Type B pancreatic cell (in vitro differentiated cells): Measurements from ENCODE around the gene PPIH. TPM values are rescaled to one million over a fixed set of nuclear protein-coding genes. Genes with fewer than 3 reads are reported as not detected.
"Not testable (repeated sequence)": the region's sequence is repeated elsewhere in the genome, so short reads cannot be mapped to it uniquely, and the experiment has no call there.

Experiments used
- DNase-seq: peaks from one replicate; pipeline ENCODE4 v3.0.0; 2021; ENCODE audit warnings: mixed read lengths; ENCODE audit not compliant: unreplicated experiment; ENCODE audit errors: extremely low spot score
- H3K27ac Mint-ChIP-seq: 2 replicates; pipeline ENCODE4 v1.8.0; 2021; ENCODE audit warnings: mild to moderate bottlenecking, mixed read lengths
- H3K27me3 Mint-ChIP-seq: 2 replicates; pipeline ENCODE4 v1.8.0; 2021; ENCODE audit warnings: mixed read lengths
- H3K36me3 Mint-ChIP-seq: 2 replicates; pipeline ENCODE4 v1.8.0; 2021; ENCODE audit warnings: mixed read lengths
- H3K4me1 Mint-ChIP-seq: one replicate; pipeline ENCODE4 v1.8.0; 2021; ENCODE audit warnings: mixed read lengths; ENCODE audit not compliant: unreplicated experiment
- H3K4me3 Mint-ChIP-seq: 2 replicates; pipeline ENCODE4 v1.8.0; 2021; ENCODE audit warnings: mild to moderate bottlenecking, mixed read lengths
- H3K9me3 Mint-ChIP-seq: 2 replicates; pipeline ENCODE4 v1.8.0; 2021; ENCODE audit warnings: mixed read lengths
- total RNA-seq: library from RNA; stranded (reverse); gene quantifications from 2 replicates; pipeline ENCODE4 v1.2.1, GENCODE V29; 2021; ENCODE audit warnings: low replicate concordance
- TF ChIP-seq, protein P1 (sequence below): fragments of 200-600 bp; sonication (generic); conservative IDR thresholded peaks from 2 replicates; pipeline ENCODE4 v1.5.0; 2021; ENCODE audit warnings: antibody characterized with exemption, mild to moderate bottlenecking

Gene PPIH
- total RNA-seq, 1 donor from 2014 or later: 58.9 TPM

DNA sequence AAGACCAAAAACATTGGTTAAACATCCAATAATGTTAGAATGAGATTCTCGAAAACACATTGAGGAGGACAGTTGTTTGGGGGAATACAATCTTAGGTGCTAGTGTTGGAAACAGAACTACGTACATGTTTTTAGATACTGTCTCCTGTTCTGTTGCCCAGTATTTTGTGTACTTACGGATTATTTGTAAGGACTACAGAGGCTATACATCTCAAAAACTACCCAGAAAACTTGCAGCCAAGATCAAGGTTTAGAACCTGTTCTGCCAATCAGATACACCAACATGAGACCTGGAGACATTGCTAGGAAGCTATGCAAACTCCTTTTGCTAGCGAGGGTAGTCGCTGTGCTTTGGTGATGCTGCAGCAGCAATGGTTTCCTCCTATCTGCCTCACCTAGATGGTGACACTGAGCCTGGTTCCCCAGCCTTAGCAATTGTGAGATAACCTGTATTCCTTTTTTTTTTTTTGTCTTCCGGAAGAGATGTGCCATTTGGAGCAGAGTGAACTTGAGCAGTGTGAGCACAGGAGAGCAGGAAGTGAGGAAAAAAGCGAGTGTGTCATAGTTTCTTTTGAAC, 45.8 kb downstream of the PPIH start:
- peaks cover 4% of the 10 kb centered on the region for H3K9me3 Mint-ChIP-seq
- H3K27me3 Mint-ChIP-seq: no peaks in the 10 kb centered on the region
- peaks cover 56% of the 10 kb centered on the region for H3K36me3 Mint-ChIP-seq
- H3K4me1 Mint-ChIP-seq: no peaks in the 10 kb centered on the region
- H3K27ac Mint-ChIP-seq: no peak overlapping the region
- DNase-seq: no peak
- TF ChIP-seq, protein P1, sequence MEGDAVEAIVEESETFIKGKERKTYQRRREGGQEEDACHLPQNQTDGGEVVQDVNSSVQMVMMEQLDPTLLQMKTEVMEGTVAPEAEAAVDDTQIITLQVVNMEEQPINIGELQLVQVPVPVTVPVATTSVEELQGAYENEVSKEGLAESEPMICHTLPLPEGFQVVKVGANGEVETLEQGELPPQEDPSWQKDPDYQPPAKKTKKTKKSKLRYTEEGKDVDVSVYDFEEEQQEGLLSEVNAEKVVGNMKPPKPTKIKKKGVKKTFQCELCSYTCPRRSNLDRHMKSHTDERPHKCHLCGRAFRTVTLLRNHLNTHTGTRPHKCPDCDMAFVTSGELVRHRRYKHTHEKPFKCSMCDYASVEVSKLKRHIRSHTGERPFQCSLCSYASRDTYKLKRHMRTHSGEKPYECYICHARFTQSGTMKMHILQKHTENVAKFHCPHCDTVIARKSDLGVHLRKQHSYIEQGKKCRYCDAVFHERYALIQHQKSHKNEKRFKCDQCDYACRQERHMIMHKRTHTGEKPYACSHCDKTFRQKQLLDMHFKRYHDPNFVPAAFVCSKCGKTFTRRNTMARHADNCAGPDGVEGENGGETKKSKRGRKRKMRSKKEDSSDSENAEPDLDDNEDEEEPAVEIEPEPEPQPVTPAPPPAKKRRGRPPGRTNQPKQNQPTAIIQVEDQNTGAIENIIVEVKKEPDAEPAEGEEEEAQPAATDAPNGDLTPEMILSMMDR: no peak
- H3K4me3 Mint-ChIP-seq: no peak overlapping the region

DNA sequence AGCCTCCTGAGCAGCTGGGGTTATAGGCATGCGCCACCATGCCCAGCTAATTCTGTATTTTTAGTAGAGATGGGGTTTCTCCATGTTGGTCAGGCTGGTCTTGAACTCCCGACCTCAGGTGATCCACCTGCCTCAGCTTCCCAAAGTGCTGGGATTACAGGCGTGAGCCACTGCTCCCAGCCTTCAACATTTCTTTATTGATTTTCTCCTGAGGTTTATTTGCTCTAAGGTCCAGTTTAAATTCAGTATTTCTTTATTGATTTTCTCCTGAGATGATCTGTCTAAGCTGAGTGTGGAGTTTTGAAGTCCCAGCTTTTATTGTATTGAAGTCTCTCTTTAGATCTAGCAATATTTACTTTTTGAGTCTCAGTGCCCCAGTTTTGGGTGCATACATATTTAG, 54.6 kb downstream of the PPIH start:
- peaks cover 55% of the 10 kb centered on the region for H3K36me3 Mint-ChIP-seq
- H3K4me1 Mint-ChIP-seq, DNase-seq, H3K9me3 Mint-ChIP-seq, H3K27me3 Mint-ChIP-seq, H3K27ac Mint-ChIP-seq, H3K4me3 Mint-ChIP-seq: not testable (repeated sequence)

DNA sequence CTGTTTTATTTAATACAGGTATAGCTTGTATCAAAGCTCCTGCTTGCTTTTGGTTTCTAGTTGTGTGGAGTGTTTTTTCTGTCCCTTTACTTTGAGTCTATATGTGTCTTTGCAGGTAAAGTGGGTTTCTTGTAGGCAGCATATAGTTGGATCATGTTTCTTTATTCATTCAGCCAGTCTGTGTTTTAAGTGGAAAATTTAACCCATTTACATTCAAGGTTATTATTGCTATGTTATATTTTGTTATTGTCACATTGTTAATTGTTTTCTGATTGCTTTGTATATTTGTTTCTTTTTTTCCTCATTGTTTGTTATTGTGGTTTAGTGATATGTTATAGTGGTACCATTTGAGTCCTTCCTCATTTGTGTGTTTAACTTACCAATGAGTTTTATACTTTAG, 55.1 kb downstream of the PPIH start:
- H3K27me3 Mint-ChIP-seq: no peaks in the 10 kb centered on the region

DNA sequence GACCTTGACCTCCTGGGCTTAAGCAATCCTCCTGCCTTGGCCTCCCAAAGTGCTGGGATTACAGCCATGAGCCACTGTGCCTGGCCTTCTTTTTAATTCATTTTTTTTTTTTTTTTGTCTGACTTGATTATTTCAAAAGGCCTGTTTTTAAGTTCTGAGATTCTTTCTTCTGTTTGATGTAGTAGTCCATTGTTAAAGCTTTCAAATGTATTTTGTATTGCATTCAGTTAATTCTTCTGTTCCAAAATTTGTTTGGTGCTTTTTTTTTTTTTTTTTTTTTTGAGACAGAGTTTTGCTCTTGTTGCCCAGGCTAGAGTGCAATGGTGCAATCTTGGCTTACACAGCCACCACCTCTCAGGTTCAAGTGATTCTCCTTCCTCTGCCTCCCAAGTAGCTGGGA, 56.2 kb downstream of the PPIH start:
- not testable (repeated sequence) for H3K4me1 Mint-ChIP-seq, H3K9me3 Mint-ChIP-seq, H3K27me3 Mint-ChIP-seq, DNase-seq, H3K27ac Mint-ChIP-seq, H3K4me3 Mint-ChIP-seq
- peaks cover 45% of the 10 kb centered on the region for H3K36me3 Mint-ChIP-seq

More for the DNA sequence above, 55.1 kb downstream of the PPIH start:
- H3K27ac Mint-ChIP-seq: no peak overlapping the region
- H3K4me1 Mint-ChIP-seq: no peaks in the 10 kb centered on the region
- H3K9me3 Mint-ChIP-seq: peaks cover 4% of the 10 kb centered on the region
- peaks cover 50% of the 10 kb centered on the region for H3K36me3 Mint-ChIP-seq
- DNase-seq: no peak
- TF ChIP-seq, protein P1: no peak
- H3K4me3 Mint-ChIP-seq: no peak overlapping the region

DNA sequence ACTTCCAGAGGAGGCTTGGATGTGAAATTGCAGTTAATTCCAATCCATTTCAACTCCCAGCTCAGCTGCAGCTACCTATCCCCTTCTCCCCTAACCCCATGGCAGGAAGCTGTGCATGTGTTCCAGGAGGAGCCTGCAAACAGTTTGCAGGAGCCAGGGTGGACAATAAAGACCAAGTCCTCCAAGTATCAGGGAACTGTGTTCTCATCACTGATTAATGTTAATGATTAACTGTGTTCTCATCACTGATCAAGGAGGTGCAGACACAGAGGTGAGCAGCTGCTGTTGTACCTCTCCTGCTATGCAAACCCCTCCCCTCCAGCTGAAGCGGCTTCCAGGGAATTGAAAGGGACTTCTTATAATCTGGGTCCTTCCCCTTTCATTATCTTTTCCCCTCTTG, 62.6 kb downstream of the PPIH start:
- TF ChIP-seq, protein P1: no peak
- H3K36me3 Mint-ChIP-seq: peaks cover 5% of the 10 kb centered on the region
- no peaks in the 10 kb centered on the region for H3K9me3 Mint-ChIP-seq
- DNase-seq: no peak
- H3K4me3 Mint-ChIP-seq: no peak overlapping the region
- no peak overlapping the region for H3K27ac Mint-ChIP-seq
- no peaks in the 10 kb centered on the region for H3K27me3 Mint-ChIP-seq
- H3K4me1 Mint-ChIP-seq: no peaks in the 10 kb centered on the region

DNA sequence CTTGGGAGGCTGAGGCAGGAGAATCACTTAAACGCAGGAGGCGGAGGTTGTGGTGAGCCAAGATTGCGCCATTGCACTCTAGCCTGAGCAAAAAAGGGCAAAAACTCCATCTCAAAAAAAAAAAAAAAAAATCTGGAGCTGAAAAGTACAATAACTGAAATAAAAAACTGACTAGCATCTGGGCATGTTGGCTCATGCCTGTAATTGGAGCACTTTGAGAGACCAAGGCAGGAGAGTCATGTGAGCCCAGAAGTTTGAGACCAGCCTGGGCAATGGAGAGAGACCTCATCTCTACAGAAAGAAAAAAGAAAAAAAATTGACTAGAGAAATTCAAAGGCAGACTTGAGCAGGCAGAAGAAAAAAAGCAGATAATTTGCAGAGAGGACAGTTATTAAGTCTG, 63.7 kb downstream of the PPIH start:
- no peak overlapping the region for H3K4me3 Mint-ChIP-seq
- H3K27me3 Mint-ChIP-seq: no peaks in the 10 kb centered on the region
- no peaks in the 10 kb centered on the region for H3K4me1 Mint-ChIP-seq
- DNase-seq: no peak
- peaks cover 4% of the 10 kb centered on the region for H3K36me3 Mint-ChIP-seq
- TF ChIP-seq, protein P1: no peak
- H3K27ac Mint-ChIP-seq: no peak overlapping the region
- H3K9me3 Mint-ChIP-seq: no peaks in the 10 kb centered on the region

DNA sequence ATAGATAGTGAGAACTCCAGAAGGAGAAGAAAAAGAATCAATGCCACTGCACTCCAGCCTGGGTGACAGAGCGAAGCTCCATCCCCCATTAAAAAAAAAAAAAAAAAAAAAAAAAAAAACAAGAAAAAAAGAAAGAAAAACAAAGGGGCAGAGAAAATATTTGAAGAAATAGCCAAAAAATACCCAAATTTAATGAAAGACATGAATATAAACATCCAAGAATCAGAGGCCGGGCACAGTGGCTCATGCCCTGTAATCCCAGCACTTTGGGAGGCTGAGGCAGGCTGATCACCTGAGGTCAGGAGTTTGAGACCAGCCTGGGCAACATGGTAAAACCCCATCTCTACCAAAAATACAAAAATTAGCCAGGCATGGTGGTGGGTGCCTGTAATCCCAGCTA, 64.2 kb downstream of the PPIH start:
- not testable (repeated sequence) for H3K9me3 Mint-ChIP-seq, H3K36me3 Mint-ChIP-seq, H3K4me1 Mint-ChIP-seq, H3K27ac Mint-ChIP-seq, H3K4me3 Mint-ChIP-seq, DNase-seq, H3K27me3 Mint-ChIP-seq
